HFFc6 (cell line): Measurements from ENCODE around the gene PGAM2. TPM values are rescaled to one million over a fixed set of nuclear protein-coding genes. Genes with fewer than 3 reads are reported as not detected.

ENCODE experiments used
- DNase-seq: peaks from one replicate; pipeline ENCODE4 v3.0.0-alpha.2; 2018
- H3K27ac Mint-ChIP-seq: 2 replicates; pipeline ENCODE4 v1.8.0; 2020; ENCODE audit warnings: mild to moderate bottlenecking, mixed read lengths
- H3K27me3 Mint-ChIP-seq: 2 replicates; pipeline ENCODE4 v1.8.0; 2021; ENCODE audit warnings: mild to moderate bottlenecking, moderate library complexity, mixed read lengths; ENCODE audit not compliant: insufficient read depth
- H3K36me3 Mint-ChIP-seq: 2 replicates; pipeline ENCODE4 v1.8.0; 2021; ENCODE audit warnings: low read depth, mixed read lengths
- H3K4me1 Mint-ChIP-seq: 2 replicates; pipeline ENCODE4 v1.8.0; 2020; ENCODE audit warnings: low read depth, mixed read lengths
- H3K4me3 Mint-ChIP-seq: 2 replicates; pipeline ENCODE4 v1.8.0; 2020; ENCODE audit warnings: mild to moderate bottlenecking, moderate library complexity, mixed read lengths
- H3K9me3 Mint-ChIP-seq: 2 replicates; pipeline ENCODE4 v1.8.0; 2020; ENCODE audit warnings: mild to moderate bottlenecking, mixed read lengths
- total RNA-seq, 6 experiments: library from RNA; stranded (reverse); fragmentation: NEBNext Ultra II Directional; extraction: Animal tissue kit (Norgen Biotek cat#: 25700); gene quantifications; 2 replicates in 1 of 6; 3 replicates in 5 of 6; pipeline ENCODE4 v1.2.3, GENCODE V29; 2021
- TF ChIP-seq, protein P1 (sequence below): fragments of 200-600 bp; sonication (generic); IDR thresholded peaks from 2 replicates; pipeline ENCODE4 v1.5.0; 2021; ENCODE audit warnings: antibody characterized with exemption, mild to moderate bottlenecking

PGAM2 gene
- total RNA-seq, 6 experiments from 2014 or later = 0.26 to 0.51 (median 0.35) TPM; not detected in 2

DNA sequence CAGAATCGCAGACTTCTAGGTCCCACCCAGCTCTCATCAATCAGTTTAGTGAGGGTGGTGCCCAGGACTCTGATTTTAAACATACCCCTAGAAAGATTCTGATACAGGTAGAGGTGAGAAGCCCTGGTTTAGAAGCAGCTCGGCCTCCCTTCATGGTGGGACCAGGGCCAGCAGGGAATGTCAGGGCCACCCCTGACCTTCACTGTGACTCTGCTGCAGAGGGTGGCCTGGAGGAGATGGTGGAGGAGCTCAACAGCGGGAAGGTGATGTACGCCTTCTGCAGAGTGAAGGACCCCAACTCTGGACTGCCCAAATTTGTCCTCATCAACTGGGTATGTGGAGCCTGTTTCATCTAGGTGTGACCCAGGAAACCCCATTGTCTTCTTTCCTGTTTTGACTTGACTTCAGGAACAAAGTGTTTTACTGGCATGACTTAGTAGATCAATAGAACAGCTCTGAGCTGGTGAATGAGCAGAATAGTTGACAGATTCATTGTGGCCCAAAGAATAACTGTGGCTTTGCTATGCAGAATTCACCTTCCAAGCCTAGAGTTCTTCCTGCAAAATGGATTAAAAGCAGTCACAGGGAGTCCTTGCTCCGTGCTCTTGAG is 13.7 kb downstream of the PGAM2 start:
- no peaks in the 10 kb centered on the region for H3K9me3 Mint-ChIP-seq
- no peaks in the 10 kb centered on the region; the same call in none of the 2 replicates for H3K27me3 Mint-ChIP-seq
- peaks cover 30% of the 10 kb centered on the region for H3K36me3 Mint-ChIP-seq
- H3K27ac Mint-ChIP-seq = no peak overlapping the region
- peaks cover 15% of the 10 kb centered on the region for H3K4me1 Mint-ChIP-seq
- H3K4me3 Mint-ChIP-seq = no peak overlapping the region
- TF ChIP-seq, protein P1, sequence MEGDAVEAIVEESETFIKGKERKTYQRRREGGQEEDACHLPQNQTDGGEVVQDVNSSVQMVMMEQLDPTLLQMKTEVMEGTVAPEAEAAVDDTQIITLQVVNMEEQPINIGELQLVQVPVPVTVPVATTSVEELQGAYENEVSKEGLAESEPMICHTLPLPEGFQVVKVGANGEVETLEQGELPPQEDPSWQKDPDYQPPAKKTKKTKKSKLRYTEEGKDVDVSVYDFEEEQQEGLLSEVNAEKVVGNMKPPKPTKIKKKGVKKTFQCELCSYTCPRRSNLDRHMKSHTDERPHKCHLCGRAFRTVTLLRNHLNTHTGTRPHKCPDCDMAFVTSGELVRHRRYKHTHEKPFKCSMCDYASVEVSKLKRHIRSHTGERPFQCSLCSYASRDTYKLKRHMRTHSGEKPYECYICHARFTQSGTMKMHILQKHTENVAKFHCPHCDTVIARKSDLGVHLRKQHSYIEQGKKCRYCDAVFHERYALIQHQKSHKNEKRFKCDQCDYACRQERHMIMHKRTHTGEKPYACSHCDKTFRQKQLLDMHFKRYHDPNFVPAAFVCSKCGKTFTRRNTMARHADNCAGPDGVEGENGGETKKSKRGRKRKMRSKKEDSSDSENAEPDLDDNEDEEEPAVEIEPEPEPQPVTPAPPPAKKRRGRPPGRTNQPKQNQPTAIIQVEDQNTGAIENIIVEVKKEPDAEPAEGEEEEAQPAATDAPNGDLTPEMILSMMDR = no peak
- no peak for DNase-seq

DNA sequence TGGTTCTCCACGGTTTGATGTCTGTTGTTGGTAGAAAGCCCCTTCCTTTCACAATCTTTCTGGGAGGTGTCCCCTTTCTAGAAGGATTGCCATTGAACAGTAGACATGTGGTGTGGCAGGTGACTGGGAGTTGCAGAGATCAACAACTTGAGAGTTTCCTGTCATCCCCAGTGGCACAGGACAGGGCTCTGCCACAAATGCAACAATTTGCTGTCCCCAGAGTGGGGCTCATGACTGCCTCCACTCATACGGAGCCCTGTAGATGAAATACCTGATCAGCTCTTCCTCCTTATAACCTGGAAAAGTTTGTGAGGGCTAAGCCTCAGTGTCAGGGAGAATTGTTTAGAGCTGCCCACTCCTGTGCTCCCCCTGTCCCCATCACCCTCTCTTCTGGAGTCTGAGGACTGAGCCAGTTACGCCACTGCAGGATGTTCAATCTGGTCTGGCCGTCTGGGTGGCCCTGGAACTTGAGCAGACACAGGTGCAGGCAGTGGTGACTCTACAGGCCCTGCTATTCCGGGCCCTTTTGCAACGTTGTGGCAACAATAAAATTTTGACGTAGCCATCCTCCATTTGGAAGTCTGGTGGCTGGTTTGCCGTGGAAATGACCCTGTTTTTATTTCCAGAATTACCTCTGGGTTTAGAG is 14.3 kb downstream of the PGAM2 start:
- no peaks in the 10 kb centered on the region for H3K9me3 Mint-ChIP-seq
- no peak for DNase-seq
- peaks cover 22% of the 10 kb centered on the region for H3K4me1 Mint-ChIP-seq
- H3K36me3 Mint-ChIP-seq = peaks cover 31% of the 10 kb centered on the region
- TF ChIP-seq, protein P1 = no peak
- no peak overlapping the region for H3K4me3 Mint-ChIP-seq
- no peaks in the 10 kb centered on the region; the same call in none of the 2 replicates for H3K27me3 Mint-ChIP-seq
- H3K27ac Mint-ChIP-seq = no peak overlapping the region

DNA sequence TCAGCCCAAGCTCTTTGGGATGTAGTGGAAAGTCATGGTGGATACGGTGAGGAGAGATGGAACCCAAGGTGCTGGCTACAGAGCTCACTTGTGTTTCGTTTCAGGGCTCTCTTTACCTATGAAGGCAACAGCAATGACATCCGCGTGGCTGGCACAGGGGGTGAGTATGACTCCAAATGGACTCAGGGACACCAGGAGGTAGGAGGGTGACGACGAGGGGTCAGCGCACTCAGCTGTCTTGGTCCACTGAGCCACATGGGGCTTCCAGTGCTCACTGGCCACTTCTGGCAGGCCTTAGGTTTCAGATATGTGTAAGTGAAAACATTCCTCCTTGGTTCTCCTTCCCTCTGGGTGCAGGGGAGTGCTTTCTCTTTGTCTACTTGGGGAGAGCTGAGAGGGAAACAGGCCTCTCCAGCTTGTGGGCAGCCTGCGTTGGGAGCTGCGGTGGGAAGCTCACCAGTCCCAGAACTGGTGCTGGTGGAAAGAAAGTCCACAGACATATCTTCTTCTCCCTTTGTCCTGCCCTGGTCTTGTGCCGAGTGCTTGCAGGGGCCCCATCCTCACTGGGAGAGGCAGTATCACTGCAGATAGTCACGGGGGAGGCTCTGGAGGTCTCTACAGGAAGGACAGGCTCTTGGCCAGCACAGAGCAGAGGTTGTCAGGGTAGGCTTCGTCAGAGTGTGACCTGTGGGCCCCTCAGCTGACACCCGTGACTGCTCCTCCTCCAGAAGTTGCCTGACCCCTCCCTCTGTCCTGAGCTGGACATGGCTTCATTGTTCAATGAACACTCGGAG is 15.0 kb downstream of the PGAM2 start:
- TF ChIP-seq, protein P1 = no peak
- peaks cover 29% of the 10 kb centered on the region for H3K4me1 Mint-ChIP-seq
- peaks cover 32% of the 10 kb centered on the region for H3K36me3 Mint-ChIP-seq
- no peak for DNase-seq
- H3K27ac Mint-ChIP-seq = no peak overlapping the region; the same call in 1 of the 2 replicates
- H3K27me3 Mint-ChIP-seq = no peaks in the 10 kb centered on the region; the same call in none of the 2 replicates
- H3K4me3 Mint-ChIP-seq = no peak overlapping the region
- H3K9me3 Mint-ChIP-seq = no peaks in the 10 kb centered on the region

DNA sequence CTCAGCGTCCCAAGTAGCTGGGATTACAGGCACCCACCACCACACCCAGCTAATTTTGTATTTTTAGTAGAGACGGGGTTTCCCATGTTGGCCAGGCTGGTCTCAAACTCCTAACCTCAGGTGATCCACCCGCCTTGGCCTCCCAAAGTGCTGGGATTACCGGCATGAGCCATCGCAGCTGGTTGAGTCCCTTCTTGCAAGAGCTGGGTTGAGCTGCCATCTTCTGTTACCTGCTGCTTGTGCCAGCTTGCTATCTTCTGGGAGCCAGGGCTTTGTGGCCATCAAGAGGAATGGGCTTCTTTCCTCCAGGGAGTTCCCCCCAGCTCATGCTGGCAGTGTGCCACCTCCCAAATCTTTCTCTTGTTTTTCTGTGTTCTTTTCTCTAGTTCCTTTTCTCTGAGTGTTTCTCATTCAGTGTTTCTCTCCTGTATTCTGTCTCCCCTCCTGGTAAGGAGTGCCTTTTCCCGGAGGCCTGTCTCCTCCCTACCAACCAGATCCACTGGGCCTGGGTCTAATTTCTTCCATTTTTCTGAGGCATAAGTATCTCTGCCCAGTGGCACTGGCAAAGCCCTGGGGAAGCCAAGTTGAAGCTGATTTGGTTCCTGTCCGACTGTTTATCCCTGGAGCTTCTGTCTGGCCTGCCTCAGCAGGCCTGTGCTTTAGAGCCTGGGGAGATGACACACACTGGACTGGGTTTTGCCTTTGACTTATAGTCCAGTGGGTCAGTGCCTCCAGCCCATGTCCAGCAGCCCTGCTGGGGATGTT is 17.2 kb downstream of the PGAM2 start:
- Mint-ChIP-seq H3K9me3 (no peaks in the 10 kb centered on the region), H3K27me3 (no peaks in the 10 kb centered on the region; the same call in none of the 2 replicates), H3K4me3 (no peak overlapping the region; the same call in 1 of the 2 replicates), H3K27ac (no peak overlapping the region), H3K4me1 (peaks cover 36% of the 10 kb centered on the region), H3K36me3 (peaks cover 30% of the 10 kb centered on the region)
- DNase-seq = no peak
- TF ChIP-seq, protein P1 = no peak
